GM21619 (cell line): ENCODE data around the gene PEPD.

ENCODE experiments used
- ATAC-seq: cut with Tn5 transposase; IDR thresholded peaks from one replicate; pipeline ENCODE4 v1.9.1; 2021; ENCODE audit not compliant: unreplicated experiment

The PEPD gene

DNA sequence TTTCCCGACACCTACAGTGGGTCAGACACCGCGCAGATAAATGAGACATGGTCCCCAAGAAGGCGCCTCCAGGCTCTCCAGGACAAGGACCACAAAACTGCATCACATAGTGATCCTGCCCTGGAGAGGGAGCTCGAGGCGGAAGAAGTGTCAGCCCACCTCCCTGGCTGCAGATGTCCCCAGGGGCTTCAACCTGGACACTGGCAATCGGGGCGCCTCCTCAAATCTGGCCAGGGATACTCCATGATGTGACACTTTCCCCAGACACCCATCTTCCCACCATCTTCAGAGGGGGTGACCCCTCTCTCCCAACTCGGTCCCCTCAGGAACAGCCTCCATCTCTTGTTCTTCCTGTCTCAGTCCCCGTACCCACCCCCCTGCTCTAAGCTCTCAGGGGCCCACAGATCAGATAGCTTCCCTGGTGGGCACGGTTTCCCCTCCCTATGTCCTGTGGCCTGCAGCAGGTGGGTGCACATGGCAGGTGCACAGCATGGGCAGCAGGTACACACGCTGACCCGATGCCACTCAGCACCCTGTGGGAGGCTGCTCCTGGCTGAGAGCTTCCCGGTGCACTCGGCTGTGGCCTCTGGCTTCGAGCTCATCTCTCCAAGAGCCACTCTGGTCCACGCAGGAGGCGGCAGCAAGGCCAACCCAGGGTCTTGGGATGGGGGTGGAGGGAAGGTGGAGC, 61.2 kb downstream of the PEPD start:
- no peak for ATAC-seq

DNA sequence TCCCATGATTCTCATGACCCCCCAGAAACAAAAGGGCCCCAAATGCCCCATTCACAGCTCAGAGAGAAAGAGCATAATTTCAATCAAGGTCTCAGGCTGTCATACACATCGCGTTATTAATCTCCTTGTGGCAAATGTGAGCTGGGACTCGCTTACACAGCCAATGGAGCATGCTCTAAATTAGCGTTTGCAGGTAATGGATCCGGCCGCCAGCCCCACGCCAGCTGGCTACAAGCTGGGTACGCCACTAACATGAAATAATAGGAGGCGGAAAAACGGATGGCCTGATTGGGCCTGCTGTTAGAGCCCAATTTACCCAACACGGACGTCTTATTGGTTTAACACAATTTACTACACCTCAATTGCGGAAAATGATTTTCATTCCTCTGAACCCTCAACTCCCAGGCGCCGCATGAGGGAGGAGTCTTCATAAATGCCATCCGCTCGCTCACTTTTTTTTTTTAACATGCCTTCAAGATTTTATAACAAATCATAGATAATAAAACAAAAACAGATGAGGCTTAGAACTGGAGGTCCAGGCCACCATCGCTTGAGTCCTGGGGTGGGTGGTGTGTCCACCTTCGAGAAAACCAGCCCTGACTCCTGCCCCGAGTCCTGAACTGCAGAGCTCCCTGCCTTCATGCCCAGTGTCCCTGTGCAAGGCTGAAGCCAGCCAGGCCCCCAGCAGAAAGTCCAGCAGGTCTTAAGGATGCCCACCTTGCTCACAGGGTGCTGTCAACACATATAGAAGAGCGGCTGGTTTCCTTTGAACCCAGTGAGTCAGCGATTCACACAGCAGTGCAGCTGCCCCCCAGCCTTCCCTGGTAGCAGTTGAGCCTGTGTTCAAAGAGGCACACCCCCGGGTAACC, 62.1 kb downstream of the PEPD start:
- no peak for ATAC-seq

DNA sequence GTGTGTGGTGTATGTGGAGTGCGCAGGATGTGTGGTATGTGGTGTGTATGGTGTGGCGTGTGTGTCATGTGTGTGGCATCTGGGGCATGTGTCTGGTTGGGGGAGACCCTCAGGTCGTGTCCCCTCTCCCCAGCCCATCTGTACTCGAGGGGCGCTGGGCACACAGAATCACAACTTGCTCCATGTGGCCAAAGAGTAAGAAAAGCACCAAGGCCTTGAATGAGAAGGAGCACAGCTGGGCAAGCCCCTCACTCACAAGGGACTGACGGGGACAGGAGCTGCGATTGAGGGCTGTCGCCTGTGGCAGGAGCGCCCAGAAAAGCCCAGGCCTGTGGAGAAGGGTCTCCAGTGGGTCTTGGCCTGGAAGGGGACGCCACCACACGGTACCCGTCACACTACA, 62.8 kb downstream of the PEPD start:
- ATAC-seq: no peak

DNA sequence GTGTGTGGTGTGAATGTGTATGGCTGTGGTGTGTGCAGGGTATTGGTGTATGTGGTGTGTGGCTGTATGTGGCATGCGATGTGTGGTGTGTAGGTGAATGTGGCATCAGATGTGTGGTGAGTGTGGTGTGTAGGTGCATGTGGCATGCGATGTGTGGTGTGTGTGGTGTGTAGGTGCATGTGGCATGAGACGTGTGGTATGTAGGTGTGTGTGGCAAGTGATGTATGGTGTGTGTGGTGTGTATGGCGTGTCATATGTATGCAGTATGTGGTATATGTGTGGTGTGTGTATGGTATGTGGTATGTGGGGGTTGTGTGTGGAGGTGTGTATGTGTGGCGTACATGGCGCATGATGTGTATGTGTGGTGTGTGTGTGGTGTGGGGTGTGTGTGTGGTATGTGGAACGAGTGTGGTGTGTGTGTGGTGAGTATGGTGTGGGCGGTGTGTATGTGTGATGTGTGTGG, 63.4 kb downstream of the PEPD start:
- ATAC-seq: no peak

DNA sequence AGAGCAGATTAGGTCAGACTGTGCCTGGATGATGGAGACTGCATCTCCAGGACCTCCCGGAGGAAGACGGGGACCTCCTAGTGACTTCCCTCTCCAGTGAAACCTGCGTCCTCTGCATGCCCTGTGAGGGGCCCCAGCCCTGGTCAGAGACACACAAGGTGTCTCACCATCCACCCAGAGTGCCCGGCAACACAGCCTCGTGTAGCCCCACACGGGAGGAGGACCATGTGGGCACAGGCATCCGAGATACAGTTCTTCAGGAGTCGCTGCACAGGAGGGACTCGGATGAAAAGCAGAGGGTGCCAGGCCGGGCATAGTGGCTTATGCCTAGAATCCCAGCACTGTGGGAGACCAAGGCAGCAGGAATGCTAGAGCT, 64.8 kb downstream of the PEPD start:
- no peak for ATAC-seq

DNA sequence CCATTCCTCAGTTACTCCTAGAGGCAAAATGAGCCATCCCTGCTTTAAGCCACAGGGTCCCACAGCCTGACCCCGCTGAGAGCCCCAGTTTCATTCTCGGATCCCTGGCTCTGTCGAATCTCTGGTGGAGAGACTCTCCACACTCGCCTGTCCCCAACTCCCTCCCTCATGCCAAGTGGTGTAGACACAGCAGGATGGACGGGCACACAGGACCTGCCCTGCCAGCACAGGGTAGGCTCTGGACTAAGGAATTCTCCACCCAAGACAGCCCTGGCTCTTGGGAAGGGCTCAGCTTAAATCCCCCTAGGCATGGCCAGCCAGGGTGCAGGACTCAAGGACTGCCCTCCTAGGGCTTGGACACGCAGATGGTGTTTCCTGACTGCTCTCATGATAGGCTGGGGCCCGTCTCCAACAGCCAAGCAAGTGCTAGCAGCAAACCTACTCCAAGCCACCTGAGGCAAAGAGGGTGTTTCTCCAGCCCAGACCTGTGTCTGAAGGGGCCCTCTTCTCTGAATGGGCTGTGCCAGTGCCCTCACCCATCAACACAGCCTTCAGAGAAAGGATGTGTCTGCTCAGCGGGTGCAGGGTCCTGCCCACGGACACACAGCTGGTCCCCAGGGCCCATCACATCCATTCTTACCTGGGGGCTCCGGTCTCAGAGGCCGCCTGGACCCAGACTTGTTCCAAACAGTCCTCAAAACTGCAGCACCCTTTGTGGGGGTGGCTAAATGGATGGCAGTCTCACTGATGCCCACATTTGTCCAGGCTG, 65.3 kb downstream of the PEPD start:
- no peak for ATAC-seq

DNA sequence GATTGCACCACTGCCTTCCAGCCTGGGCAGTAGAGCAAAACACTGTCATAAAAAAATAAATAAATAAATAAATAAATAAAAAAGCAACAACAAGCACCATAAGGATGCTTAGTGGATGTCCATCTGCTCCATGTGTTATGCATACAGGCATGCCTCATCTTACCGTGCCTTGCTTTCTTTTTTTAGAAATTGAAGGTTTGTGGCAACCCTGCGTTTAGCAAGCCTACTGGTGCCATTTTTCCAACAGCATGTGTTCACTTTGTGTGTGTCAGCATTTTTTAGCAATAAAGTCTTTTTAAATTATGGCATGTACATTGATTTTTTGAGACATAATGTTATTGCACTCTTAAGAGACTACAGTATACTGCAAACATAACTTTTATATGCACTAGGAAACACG, 68.3 kb downstream of the PEPD start:
- ATAC-seq: no peak

DNA sequence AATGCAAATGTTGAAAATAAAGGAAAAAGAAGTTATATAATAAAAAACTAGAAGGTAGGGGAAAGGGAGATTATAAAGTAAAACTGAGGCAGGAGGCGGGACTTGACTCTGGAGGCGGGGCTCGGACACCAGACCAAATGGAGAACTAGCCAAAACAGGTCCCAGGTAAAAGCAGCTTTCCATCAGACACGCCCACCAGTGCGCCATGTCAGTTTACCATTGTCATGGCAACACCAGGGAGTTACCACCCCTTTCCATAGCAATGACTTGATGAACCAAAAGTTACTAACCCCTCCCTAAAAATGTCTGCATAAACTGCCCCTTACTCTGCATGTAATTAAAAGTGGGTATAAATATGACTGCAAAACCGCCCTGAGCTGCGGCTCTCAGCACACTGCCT, 70.9 kb downstream of the PEPD start:
- no peak for ATAC-seq

DNA sequence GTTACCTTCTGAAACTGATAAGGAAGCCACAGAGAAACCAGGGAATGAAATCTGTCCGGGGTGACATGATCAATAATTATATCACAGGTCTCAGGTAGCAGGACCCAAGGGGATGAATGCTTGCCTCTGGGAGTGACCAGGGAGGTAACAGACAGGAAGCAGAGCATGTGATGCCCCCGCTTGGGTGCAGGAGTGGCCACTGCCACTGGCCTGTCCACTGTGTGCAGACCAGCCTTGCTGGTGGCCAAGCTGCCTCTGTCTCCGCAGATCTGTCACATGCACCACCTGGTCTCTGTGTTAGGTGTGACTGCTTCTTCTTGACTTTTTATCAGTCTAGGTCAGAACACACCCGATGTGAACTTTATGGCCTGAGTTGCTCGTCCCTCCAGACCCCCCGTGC, 71.8 kb downstream of the PEPD start:
- no peak for ATAC-seq

DNA sequence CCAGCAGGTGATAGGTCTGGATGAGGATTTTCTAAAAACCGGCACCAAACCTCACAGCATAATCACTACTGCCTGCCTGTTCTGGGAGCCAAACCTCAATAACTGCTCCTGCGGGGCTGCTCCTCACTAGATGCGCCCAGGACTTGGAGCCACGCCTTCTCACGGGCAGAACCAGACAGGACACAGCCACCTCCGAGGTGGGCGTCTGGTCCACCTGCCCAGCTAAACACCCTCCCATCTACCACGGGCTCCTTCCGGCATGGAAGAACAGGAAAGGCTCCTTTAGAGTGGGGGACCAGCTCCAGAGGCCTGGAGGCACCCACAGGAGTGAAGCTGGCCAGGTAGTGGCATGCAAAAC, 73.5 kb downstream of the PEPD start:
- no peak for ATAC-seq

DNA sequence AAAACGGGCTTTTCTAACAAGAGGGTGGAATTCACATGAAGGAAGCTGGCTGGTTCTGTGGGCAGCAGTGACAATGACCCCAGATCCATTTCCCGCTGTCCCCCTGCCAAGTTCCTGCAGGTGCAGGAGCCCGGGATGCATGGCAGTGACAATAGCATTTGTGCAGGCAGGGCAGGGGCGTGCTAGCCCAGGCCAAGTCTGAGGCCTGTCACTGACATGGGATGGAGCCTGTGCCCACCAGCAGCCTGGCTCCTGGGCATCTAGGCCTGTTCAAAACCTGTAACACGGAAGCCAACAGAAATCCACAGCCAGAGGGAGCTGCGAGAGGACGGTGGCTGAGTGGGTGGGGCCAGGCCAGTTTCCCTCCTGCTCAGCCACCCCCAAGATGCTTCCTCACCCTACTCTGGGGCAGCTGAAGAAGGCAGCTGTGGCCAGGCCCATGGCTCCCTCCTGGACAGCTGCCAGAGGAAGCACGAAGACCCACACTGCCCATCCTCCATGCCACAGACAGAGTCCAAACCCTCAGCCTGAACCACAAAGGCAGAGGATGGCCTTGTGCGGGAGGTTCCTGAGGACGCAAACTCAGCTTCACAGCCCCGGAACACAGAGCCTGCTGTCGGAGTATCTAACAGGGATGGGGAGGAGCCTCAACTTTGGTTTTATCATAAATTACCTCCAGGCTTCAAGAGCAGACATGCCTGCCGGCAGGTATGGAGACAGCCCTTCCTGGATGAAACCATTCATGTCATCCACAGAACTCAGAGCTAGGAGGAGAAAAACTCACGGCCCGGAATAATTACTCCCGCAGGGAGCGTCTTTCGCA, 74.0 kb downstream of the PEPD start:
- ATAC-seq: no peak

DNA sequence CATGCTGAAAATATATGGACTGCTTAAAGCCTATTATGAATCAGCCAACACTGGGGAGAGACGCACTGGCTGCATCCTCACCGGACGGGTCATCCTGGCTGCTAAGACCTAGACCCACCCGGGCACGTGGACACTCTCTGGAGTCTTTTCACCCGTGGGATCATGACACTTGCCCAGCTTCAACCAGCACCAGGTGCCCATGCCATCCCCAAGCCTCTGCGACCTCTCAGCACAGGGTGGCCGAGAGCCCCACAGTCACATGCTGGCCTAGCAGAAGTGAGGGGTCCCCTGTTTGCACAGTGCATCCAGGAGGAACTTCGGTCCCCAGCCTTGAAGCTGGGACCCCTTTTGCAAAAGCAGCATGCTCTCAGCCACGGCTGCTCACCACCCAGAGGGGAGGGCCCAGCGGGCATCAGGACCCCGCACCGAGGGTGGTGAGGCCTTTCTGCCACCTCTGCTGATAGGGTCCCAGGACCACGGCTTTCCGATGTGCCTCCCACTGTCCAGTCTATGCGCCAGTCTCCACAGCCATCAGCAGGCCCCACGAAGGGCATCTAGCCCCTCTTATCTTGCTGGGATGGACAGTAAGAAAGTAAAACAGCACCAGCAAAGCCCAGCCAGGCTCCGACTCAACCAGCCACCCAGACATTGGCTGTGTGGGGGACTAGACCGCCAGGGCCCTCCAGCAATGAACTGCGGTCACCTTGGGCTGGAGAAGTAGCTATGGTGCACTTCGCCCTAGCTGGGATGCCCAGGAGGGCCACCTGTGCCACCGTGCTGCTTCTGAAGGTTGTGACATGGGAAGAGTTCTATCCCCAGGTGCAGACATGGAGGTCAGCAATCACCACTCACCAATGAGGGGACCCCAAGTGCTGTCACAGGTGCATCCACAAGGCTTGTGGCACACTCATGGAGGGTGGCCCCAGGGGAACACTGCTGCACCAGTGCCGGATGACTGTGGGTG, 75.0 kb downstream of the PEPD start:
- ATAC-seq: no peak

DNA sequence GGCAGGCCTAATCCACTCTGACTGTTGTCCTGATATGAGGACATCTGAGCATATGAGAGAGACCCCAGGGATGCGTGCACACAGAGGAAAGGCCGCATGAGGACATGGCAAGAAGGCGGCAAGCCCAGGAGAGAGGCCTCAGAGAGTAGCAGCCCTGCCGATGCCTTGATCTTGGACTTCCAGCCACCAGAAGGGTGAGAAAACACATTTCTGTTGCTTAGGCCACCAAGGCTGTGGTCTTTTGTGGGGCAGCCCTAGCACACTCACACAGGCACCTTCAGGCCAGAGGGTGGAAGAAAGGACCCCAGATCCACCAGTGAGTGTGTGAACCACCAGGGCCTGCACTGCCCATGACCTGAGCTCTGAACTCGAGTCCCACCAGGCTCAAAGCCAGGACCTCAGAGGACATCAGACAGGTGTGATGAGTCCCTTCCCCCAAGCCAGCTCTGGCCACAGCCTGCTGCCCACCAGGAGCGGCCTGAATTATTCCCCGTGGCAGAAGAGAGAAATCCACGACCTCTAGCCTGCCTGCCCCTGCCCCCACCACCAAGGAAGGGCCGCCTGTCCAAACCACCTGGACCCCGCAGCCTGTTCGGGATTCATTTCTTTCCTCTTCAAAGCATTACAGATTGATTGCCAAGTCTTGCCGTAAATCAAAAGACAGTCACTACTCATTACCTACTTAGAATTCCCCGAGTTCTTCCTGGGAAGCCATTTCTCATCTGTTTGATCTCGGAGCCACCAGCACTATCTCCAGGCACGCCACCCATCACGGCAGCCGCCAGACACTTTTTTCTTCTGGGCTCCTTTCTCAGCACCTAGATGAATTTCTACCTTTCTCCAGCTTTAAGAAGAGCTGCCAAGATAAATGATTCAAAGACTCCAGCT, 75.9 kb downstream of the PEPD start:
- ATAC-seq: no peak

DNA sequence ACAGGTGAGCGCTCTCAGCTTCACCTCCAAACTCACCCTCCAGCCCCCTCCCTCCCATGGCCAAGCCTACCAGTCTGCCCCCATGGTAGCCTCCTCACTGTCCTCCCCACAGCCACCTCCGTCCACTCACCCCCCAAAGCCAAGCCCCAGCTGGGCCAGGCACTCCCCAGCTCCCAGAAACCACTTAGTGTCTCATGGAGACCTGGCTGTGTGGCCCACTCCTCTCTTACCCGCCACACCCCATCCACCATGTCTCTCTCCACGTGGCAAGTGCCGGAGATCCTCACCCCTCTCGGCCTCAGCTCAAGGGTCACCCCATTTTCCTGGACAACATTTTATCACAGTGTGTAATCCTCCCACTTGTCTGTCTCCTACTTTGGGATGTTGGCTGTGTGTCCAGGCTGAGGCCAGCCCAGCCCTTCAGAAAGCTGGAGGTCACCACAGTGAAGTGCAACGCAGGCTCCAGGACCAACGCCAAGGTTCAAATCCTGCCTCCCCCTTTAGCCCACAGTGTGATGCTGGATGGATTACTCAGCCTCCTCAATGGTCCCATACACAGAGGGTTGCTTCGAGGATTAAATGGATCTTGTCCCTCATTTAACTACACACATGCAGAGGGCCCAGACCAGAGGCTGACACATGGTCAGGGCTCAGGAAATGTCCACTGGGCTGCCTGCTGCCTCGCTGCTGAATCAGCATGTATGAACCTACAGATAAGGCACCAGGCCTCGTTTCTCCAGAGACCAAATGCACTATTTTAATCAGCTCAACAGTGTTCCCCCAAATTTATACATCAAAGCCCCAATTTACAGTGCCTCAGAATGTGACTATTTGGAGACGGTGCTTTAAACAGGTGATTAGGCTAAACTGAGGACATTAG, 76.8 kb downstream of the PEPD start:
- no peak for ATAC-seq

DNA sequence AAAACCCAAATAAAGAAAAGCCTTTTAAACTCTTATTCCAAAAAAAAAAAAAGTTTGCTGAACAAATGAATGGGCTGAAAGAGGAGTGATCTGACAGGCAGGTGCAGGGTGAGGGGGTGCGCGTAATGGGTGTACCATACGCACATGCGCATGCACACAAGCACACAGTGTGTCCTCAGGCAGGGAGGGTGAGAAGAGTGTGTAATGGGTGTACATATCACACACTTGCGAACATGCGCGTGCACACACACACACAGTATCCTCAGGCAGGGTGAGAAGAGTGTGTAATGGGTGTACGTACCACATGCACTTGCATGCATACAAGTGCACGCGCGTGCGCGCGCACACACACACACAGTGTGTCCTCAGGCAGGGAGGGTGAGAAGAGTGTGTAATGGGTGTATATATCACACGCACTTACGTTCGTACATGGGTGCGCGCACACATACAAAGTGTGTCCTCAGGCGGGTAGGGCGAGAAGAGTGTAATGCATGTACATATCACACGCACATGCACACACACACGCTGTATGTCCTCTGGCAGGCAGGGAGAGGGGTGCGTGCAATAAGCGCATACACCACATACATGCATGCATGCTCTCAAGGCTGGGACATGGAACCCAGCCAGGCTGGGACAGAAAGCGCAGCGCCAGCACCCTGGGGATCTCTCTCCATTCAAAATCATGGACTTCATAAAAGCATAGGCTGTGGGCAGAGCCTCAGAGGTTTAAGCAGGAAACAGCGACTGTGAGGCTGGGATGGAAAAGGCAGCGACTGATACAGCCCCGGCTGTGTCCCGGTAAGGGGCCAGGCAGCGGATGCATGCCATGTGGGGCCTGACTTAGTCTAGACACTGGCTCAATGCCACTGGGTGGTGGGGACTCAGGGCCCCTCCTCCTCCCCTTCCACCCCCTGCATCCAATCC, 77.7 kb downstream of the PEPD start:
- ATAC-seq: no peak

DNA sequence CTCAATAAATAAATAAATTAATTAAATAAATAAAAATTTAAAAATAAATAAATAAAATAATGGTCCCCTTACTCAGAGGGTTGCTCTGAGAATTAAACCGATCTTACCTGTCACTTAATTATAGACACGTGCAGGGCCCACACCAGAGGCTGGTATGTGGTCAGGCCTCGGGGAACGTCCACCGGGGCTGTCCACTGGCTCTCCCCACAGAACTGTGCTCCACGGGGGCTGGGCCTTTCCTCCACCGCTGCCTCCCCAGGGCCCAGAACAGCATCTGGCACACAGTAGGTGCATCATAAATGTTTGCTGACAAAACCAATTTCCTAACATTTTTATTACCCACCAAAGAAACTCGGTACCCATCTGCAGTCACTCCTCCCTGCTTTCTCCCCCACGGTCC, 78.9 kb downstream of the PEPD start:
- no peak for ATAC-seq

DNA sequence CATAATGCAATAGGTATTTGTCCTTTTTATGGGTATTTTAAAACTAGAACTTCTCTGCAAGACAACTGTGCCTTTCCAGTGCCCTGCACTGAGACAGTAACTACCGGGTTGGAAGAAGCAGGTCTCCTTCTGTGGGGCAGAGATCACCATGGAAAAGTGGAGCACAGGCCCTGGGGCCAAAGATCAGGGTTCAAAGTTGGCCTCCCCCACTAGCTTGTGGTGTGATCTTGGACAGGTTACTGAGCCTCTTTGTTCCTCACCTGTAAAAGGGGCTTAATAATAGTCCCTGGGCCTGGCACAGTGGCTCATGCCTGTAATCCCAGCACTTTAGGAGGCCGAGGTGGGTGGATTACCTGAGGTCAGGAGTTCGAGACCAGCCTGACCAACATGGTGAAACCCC, 79.8 kb downstream of the PEPD start:
- no peak for ATAC-seq
